ENCODE data around the gene CSF1R. TPM values are rescaled to one million over a fixed set of nuclear protein-coding genes. Genes with fewer than 3 reads are reported as not detected.

The CSF1R gene
- total and polyA plus RNA-seq, 2 donors (not counting 3 experiments of a cell fraction or from before 2014, with no cell fraction given): not detected

GRCh38 chr5:150034662-150035061 lies 51.7 kb downstream of the CSF1R start:
- no peaks in the 10 kb centered on the region for H3K9me3 ChIP-seq (replicated peaks; ENCODE audit: control insufficient read depth, insufficient read depth, low read length)
- no peak overlapping the region for H3K27ac ChIP-seq (ENCODE audit: insufficient read depth, low read depth, low read length)
- H3K4me1 ChIP-seq (ENCODE audit: control insufficient read depth, extremely low read depth, insufficient read depth, low read length): no peaks in the 10 kb centered on the region
- POLR2A ChIA-PET: no interaction called here
- dilution Hi-C loops (cut with MboI; ENCODE audit: extremely low pct_ligation_motif_present, low sequenced_read_pairs) (no loop called here), intact Hi-C loops (cut with micrococcal nuclease) (no loop called here)
- no peaks in the 10 kb centered on the region for H4K20me1 ChIP-seq (replicated peaks; ENCODE audit: control insufficient read depth, extremely low read depth, insufficient read depth, low read length)
- H3K4me3 ChIP-seq (replicated peaks in 1 of 3; ENCODE audit: insufficient read depth in 1 of 3, low read depth in 1 of 3, low read length in 3 of 3): no peak overlapping the region
- no peaks in the 10 kb centered on the region for H3K79me2 ChIP-seq (ENCODE audit: control insufficient read depth, insufficient read depth, low read length)
- no peak overlapping the region for H3K4me2 ChIP-seq (ENCODE audit: insufficient read depth, low read length)
- H2AFZ ChIP-seq (ENCODE audit: low read depth, low read length): no peak overlapping the region
- FAIRE-seq: no peak
- BruUV-seq (replicated peaks): no TSS peak
- CTCF ChIA-PET: interaction anchor here (1.3 to 2.8 kb wide), 4 partner anchors 10 to 44 kb away, joined by 7 to 10 read pairs (median 9); no protein-coding TSS in a partner anchor
- H3K36me3 ChIP-seq (ENCODE audit: control insufficient read depth in 2 of 2, extremely low read depth in 1 of 2, insufficient read depth in 2 of 2, low read length in 2 of 2): peaks cover 27 to 42% of the 10 kb centered on the region in 2 experiments
- no peaks in the 10 kb centered on the region for H3K27me3 ChIP-seq (ENCODE audit: control insufficient read depth in 2 of 2, insufficient read depth in 2 of 2, low read length in 2 of 2)
- no peak overlapping the region for H3K9ac ChIP-seq (replicated peaks; ENCODE audit: extremely low read depth, insufficient read depth, low read length)
- no peak for DNase-seq (ENCODE audit: low read depth, low spot score)
- TF ChIP-seq JUN (IDR thresholded peaks at IDR 0.05; ENCODE audit: borderline replicate concordance, insufficient read depth, insufficient read length, low read depth) (no peak), POLR2A (IDR thresholded peaks at IDR 0.05; ENCODE audit: low read depth, low read length) (no peak), EZH2 (IDR thresholded peaks at IDR 0.05; ENCODE audit: borderline replicate concordance, low read depth, low read length, severe bottlenecking) (no peak), FOS (IDR thresholded peaks at IDR 0.05; ENCODE audit: borderline replicate concordance, insufficient read depth, low read length) (no peak), POLR2AphosphoS5 (IDR thresholded peaks at IDR 0.05; ENCODE audit: insufficient read depth, low read depth, low read length) (no peak), GATA2 (IDR thresholded peaks at IDR 0.05; ENCODE audit: insufficient read depth, insufficient read length, low read depth, low read length) (no peak), MYC (IDR thresholded peaks at IDR 0.05; ENCODE audit: low read depth, low read length) (no peak)
- TF ChIP-seq, protein P1, sequence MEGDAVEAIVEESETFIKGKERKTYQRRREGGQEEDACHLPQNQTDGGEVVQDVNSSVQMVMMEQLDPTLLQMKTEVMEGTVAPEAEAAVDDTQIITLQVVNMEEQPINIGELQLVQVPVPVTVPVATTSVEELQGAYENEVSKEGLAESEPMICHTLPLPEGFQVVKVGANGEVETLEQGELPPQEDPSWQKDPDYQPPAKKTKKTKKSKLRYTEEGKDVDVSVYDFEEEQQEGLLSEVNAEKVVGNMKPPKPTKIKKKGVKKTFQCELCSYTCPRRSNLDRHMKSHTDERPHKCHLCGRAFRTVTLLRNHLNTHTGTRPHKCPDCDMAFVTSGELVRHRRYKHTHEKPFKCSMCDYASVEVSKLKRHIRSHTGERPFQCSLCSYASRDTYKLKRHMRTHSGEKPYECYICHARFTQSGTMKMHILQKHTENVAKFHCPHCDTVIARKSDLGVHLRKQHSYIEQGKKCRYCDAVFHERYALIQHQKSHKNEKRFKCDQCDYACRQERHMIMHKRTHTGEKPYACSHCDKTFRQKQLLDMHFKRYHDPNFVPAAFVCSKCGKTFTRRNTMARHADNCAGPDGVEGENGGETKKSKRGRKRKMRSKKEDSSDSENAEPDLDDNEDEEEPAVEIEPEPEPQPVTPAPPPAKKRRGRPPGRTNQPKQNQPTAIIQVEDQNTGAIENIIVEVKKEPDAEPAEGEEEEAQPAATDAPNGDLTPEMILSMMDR (IDR thresholded peaks at IDR 0.05; ENCODE audit: extremely low read depth in 1 of 2, insufficient read depth in 1 of 2, low read depth in 1 of 2, low read length in 2 of 2): no peak
- TF ChIP-seq, protein P2, sequence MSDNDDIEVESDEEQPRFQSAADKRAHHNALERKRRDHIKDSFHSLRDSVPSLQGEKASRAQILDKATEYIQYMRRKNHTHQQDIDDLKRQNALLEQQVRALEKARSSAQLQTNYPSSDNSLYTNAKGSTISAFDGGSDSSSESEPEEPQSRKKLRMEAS (IDR thresholded peaks at IDR 0.05; ENCODE audit: insufficient read depth, insufficient read length): no peak
- H3K9me1 ChIP-seq (replicated peaks; ENCODE audit: control insufficient read depth, extremely low read depth, insufficient read depth, low read length): no peaks in the 10 kb centered on the region
